ENCODE measurements around the gene LPCAT1.
"Not testable (repeated sequence)": the region's sequence is repeated elsewhere in the genome, so short reads cannot be mapped to it uniquely, and the experiment has no call there.

The LPCAT1 gene

GRCh38 chr5:1475544-1475900, 48.2 kb downstream of the LPCAT1 start:
- not testable (repeated sequence) for DNase-seq

- no peak for DNase-seq
These were observed 48.8 kb downstream of the LPCAT1 start for GRCh38 chr5:1474866-1475543.

GRCh38 chr5:1474183-1474839, 49.4 kb downstream of the LPCAT1 start:
- DNase-seq = no peak

GRCh38 chr5:1473746-1474145, 50.0 kb downstream of the LPCAT1 start:
- no peak for DNase-seq

GRCh38 chr5:1472964-1473628, 50.7 kb downstream of the LPCAT1 start:
- no peak for DNase-seq

- no peak for DNase-seq
These were observed 51.5 kb downstream of the LPCAT1 start for GRCh38 chr5:1471997-1472963.

- no peak for DNase-seq
These were observed 52.4 kb downstream of the LPCAT1 start for GRCh38 chr5:1471240-1471853.

GRCh38 chr5:1470762-1471211, 53.0 kb downstream of the LPCAT1 start:
- DNase-seq = no peak

- no peak for DNase-seq
These were observed 54.9 kb downstream of the LPCAT1 start for GRCh38 chr5:1468629-1469527.

GRCh38 chr5:1468247-1468612, 55.5 kb downstream of the LPCAT1 start:
- DNase-seq = no peak

- DNase-seq = no peak
These were observed 56.2 kb downstream of the LPCAT1 start for GRCh38 chr5:1467341-1468246.

GRCh38 chr5:1466631-1467265, 57.0 kb downstream of the LPCAT1 start:
- DNase-seq = no peak

- no peak for DNase-seq
These were observed 57.7 kb downstream of the LPCAT1 start for GRCh38 chr5:1465966-1466471.

- DNase-seq = no peak
These were observed 58.6 kb downstream of the LPCAT1 start for GRCh38 chr5:1465117-1465516.

GRCh38 chr5:1464511-1464910, 59.2 kb downstream of the LPCAT1 start:
- DNase-seq = no peak

- no peak for DNase-seq
These were observed 59.7 kb downstream of the LPCAT1 start for GRCh38 chr5:1464096-1464446.

GRCh38 chr5:1463326-1464095, 60.2 kb downstream of the LPCAT1 start:
- no peak for DNase-seq

GRCh38 chr5:1462358-1462757, 61.4 kb downstream of the LPCAT1 start:
- DNase-seq = no peak

- DNase-seq = no peak
These were observed 62.4 kb downstream of the LPCAT1 start for GRCh38 chr5:1461396-1461795.

Data from COR-L47 (cell line).